AG09319 (cell line): ENCODE measurements around the gene ZBTB16.

Source experiments
- DNase-seq: peaks from one replicate; pipeline ENCODE4 v3.0.0-alpha.2; 2010; ENCODE audit warnings: low read depth; ENCODE audit errors: extremely low read depth
- TF ChIP-seq, protein P1 (sequence below): IDR thresholded peaks from 2 replicates; pipeline ENCODE4 v1.5.1; 2011; ENCODE audit warnings: low read depth, mild to moderate bottlenecking, inconsistent platforms, low read length, moderate library complexity

Gene ZBTB16

DNA sequence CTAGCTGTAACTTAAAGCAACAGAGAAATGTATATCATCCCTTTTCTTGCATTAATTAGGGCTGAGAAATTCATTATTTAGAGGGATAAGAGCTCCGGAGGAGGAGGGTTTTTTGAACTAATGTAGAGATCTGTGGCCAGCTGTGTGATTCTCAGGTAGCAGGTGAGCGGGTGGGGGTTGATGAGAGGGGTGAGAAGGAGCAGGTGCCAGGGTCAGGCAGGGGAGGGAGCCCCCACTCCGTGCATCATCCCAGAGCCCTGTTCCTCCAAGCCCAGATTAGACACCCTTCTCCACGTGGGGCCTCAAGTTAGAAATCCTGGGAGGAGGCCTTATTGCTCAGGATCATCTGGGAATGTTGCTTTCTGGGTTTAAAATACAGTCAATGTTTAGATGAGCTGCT is 24.9 kb downstream of the ZBTB16 start:
- no peak for DNase-seq
- TF ChIP-seq, protein P1, sequence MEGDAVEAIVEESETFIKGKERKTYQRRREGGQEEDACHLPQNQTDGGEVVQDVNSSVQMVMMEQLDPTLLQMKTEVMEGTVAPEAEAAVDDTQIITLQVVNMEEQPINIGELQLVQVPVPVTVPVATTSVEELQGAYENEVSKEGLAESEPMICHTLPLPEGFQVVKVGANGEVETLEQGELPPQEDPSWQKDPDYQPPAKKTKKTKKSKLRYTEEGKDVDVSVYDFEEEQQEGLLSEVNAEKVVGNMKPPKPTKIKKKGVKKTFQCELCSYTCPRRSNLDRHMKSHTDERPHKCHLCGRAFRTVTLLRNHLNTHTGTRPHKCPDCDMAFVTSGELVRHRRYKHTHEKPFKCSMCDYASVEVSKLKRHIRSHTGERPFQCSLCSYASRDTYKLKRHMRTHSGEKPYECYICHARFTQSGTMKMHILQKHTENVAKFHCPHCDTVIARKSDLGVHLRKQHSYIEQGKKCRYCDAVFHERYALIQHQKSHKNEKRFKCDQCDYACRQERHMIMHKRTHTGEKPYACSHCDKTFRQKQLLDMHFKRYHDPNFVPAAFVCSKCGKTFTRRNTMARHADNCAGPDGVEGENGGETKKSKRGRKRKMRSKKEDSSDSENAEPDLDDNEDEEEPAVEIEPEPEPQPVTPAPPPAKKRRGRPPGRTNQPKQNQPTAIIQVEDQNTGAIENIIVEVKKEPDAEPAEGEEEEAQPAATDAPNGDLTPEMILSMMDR = no peak

DNA sequence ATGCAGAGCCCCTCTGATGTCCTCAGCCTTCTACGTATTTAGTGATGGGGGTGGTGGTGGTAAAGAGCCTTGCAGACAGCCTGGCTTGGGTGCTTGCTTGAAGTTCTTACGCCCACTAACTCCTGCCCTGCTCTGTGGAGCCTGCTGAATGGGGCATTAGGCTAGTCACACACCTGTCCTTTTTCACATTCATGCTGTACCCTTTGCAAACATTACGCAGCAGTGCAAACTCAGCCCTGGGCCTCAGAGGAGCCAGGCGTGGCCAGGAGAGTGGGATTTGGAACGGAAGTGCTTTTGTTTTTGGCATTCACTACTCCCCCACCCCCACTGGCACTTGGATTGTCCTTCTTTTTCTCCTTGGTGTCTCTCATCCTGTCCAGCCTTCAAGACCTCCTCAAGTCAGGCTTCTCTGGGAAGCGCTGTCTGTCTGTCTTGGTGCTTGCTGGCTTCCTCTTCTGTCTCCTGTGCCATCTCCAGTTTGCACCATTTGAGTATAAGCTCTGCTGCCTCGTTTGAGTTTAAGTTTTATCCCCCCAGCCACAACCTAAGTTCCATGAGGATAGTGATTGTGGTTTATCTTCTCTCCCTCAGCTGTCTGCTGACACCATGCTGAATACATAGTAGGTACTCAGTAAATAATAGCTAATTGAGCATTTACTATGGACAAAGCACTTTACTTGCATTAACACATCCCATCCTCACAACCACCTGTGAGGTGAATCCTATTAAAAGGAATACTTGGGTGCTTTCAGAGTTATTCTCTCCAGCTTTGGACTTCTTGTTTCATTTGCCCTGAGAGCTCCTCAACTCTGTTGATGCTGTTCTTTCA is 26.7 kb downstream of the ZBTB16 start:
- DNase-seq = no peak

GRCh38 chr11:114087025-114087424 is 27.5 kb downstream of the ZBTB16 start:
- DNase-seq = no peak
- TF ChIP-seq, protein P1 = no peak

More for the DNA sequence above, 26.7 kb downstream of the ZBTB16 start:
- TF ChIP-seq, protein P1 = no peak

DNA sequence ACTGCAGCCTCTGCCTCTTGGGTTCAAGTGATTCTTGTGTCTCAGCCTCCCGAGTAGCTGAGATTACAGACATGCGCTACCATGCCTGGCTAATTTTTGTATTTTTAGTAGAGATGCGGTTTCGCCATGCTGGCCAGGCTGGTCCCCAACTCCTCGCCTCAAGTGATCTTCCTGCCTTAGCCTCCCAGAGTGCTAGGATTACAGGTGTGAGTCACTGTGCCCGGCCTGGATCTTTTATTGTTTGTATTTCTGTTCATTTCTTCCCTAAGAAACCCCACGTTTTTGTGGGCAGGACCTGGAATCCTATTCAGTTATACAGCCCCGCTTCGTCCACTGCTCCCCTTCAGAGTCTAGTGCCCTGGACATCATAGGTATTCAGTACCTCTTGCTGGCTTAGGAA is 28.7 kb downstream of the ZBTB16 start:
- TF ChIP-seq, protein P1 = no peak
- DNase-seq = no peak

- no peak for DNase-seq
- TF ChIP-seq, protein P1 = no peak
These were observed 29.3 kb downstream of the ZBTB16 start for GRCh38 chr11:114088836-114089235.

DNA sequence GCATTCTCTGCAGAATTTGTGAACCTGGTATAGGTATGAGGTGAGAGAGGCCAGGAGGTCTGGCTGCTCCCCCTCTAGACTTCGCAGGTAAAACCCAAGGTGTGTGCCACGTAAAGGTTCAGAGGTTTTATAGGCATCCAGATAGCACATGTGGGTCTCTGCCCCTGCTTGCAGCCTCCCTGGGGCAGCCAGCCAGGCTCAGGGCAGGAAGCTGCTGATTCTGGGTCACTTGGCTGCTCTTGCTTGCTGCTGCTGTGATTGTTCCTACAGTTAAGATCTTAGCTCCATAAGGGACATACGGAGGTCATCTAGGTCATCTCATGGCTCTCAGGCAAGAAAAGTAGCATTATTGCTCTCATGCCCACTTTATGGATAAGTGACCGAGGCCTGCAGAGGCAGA is 30.2 kb downstream of the ZBTB16 start:
- TF ChIP-seq, protein P1 = no peak
- DNase-seq = no peak

- DNase-seq = no peak
- TF ChIP-seq, protein P1 = no peak
These were observed 30.9 kb downstream of the ZBTB16 start for GRCh38 chr11:114090225-114090910.
